Panc1 (cell line): ENCODE data around the gene RGCC. TPM values are rescaled to one million over a fixed set of nuclear protein-coding genes. Genes with fewer than 3 reads are reported as not detected.

Source experiments
- ATAC-seq: fragments of 200-7000 bp; cut with Tn5 transposase; 2 replicates; pipeline ENCODE4 v1.9.1; 2020; ENCODE audit warnings: mild to moderate bottlenecking, moderate library complexity
- BruUV-seq: library from RNA; stranded (reverse); fragments of 400-500 nt; replicated peaks from 2 replicates; lab custom pipeline; 2021; lab: Mats Ljungman, UMichigan
- CTCF ChIA-PET: fragments of 300-600 bp; sonication (Branson Sonifier 250); formaldehyde crosslinking; loops from one replicate; lab custom pipeline; 2022; ENCODE audit warnings: antibody characterized with exemption; lab: Charles Lee
- POLR2A ChIA-PET: fragments of 300-600 bp; sonication (Branson Sonifier 250); formaldehyde crosslinking; loops from one replicate; lab custom pipeline; 2022; ENCODE audit warnings: antibody characterized with exemption; lab: Charles Lee
- DNase-seq: peaks from one replicate; pipeline ENCODE4 v3.0.0-alpha.2; 2010; ENCODE audit warnings: low read depth, low spot score
- H3K27ac ChIP-seq: 2 replicates; pipeline ENCODE4 v1.5.1; 2011; ENCODE audit warnings: mild to moderate bottlenecking, low read length, inconsistent platforms
- H3K27me3 ChIP-seq: fragments of 200-500 bp; sonication (Bioruptor generic); 2 replicates; pipeline ENCODE4 v1.6.0; 2014; ENCODE audit warnings: low read length, inconsistent platforms; ENCODE audit not compliant: control insufficient read depth, insufficient read depth
- H3K36me3 ChIP-seq: fragments of 200-500 bp; sonication (Bioruptor generic); 2 replicates; pipeline ENCODE4 v1.5.1; 2014; ENCODE audit warnings: inconsistent platforms, mild to moderate bottlenecking, low read length, moderate library complexity; ENCODE audit not compliant: control insufficient read depth, insufficient read depth
- H3K4me1 ChIP-seq: 2 replicates; pipeline ENCODE4 v1.5.1; 2011; ENCODE audit warnings: inconsistent platforms, mild to moderate bottlenecking, low read length, moderate library complexity; ENCODE audit not compliant: control insufficient read depth, insufficient read depth
- H3K4me3 ChIP-seq, 2 experiments: 2 replicates each; pipeline ENCODE4 v1.5.1; 2011 to 2012; ENCODE audit warnings: low read depth in 2 of 2, low read length in 2 of 2, mild to moderate bottlenecking in 2 of 2, inconsistent platforms in 1 of 2, moderate library complexity in 1 of 2
- H3K9me3 ChIP-seq: fragments of 200-500 bp; sonication (Bioruptor generic); 2 replicates; pipeline ENCODE4 v1.5.1; 2014; ENCODE audit warnings: low read depth, mild to moderate bottlenecking, inconsistent platforms, low read length, moderate library complexity; ENCODE audit not compliant: control insufficient read depth, insufficient read depth
- CTCF ChIP-seq: fragments of 450-650 bp; IDR thresholded peaks from 2 replicates; pipeline ENCODE4 v1.5.1; 2017; ENCODE audit warnings: mild to moderate bottlenecking
- POLR2AphosphoS5 ChIP-seq: IDR thresholded peaks from 2 replicates; pipeline ENCODE4 v1.6.1; 2012; ENCODE audit warnings: mild to moderate bottlenecking, low read depth, low read length, moderate library complexity
- REST ChIP-seq, 2 experiments: IDR thresholded peaks; 2 replicates each; pipeline ENCODE4 v1.6.1; 2011 to 2012; ENCODE audit warnings: low read depth in 2 of 2, control low read depth in 1 of 2, low read length in 1 of 2, mild to moderate bottlenecking in 1 of 2, moderate library complexity in 1 of 2; ENCODE audit not compliant: insufficient read depth in 1 of 2
- SIN3A ChIP-seq: IDR thresholded peaks from 2 replicates; pipeline ENCODE4 v1.6.1; 2012; ENCODE audit warnings: low read depth, mild to moderate bottlenecking, low read length, moderate library complexity, borderline replicate concordance; ENCODE audit not compliant: insufficient read depth
- TCF7L2 ChIP-seq: IDR thresholded peaks from 2 replicates; pipeline ENCODE4 v1.6.1; 2011; ENCODE audit warnings: mild to moderate bottlenecking, low read depth, low read length, inconsistent platforms
- in situ Hi-C: cut with HindIII; loops from 2 replicates; pipeline ENCODE4 v1.10.0; 2016; ENCODE audit warnings: low sequenced_read_pairs, low pct_unique_long_range_greater_than_20kb
- intact Hi-C: fragments of 100-400 bp; cut with micrococcal nuclease; formaldehyde crosslinking; loops from one replicate; pipeline ENCODE4 v1.10.0; 2022; ENCODE audit not compliant: unreplicated experiment
- total RNA-seq: library from RNA; stranded (reverse); gene quantifications from one replicate; pipeline ENCODE4 v1.2.1, GENCODE V29; 2021; ENCODE audit not compliant: unreplicated experiment

RGCC gene
- total RNA-seq, 1 experiment from 2014 or later, result 6.7 TPM

- H3K27ac ChIP-seq, result no peak overlapping the region
- TF ChIP-seq CTCF (no peak), POLR2AphosphoS5 (no peak), TCF7L2 (no peak), SIN3A (no peak)
- ChIA-PET CTCF (no interaction called here), POLR2A (no interaction called here)
- ATAC-seq, result no peak
- H3K36me3 ChIP-seq, result no peaks in the 10 kb centered on the region
- BruUV-seq, result no TSS peak
- DNase-seq, result no peak
- no peaks in the 10 kb centered on the region for H3K27me3 ChIP-seq
- intact Hi-C loops (no loop called here), in situ Hi-C loops (no loop called here)
- no peaks in the 10 kb centered on the region for H3K4me1 ChIP-seq
- H3K4me3 ChIP-seq, result no peak overlapping the region
- no peaks in the 10 kb centered on the region for H3K9me3 ChIP-seq
Measured at GRCh38 chr13:41515491-41516139, 58.3 kb downstream of the RGCC start.

DNA sequence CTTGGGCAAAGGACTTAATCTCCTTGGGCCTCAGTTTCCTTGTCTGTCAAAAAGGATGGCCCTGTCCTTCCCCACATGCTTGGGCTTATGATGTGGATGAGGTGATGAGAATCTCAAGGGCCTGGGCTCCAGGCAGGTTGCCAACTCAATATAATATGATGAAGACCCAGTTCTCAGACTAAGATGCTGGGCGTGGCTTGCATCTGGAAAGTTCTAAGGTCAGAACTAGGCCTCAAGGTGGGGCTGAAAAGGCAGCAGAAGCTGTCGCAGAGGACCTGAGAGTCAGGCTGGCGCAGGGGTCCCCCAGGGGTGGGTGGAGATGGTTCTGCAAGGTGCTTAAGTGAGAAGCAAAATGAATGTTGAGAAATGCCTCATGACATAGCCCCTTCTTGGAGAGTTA lies 58.8 kb downstream of the RGCC start:
- DNase-seq, result no peak
- TF ChIP-seq POLR2AphosphoS5 (no peak), REST (IDR thresholded peaks at IDR 0.05; ENCODE audit: insufficient read depth in 1 of 2, low read depth in 2 of 2, low read length in 1 of 2) (no peak), CTCF (no peak), TCF7L2 (no peak), SIN3A (no peak)
- H3K4me3 ChIP-seq, result no peak overlapping the region
- H3K9me3 ChIP-seq, result no peaks in the 10 kb centered on the region
- in situ Hi-C loops (no loop called here), intact Hi-C loops (no loop called here)
- CTCF ChIA-PET, result no interaction called here
- POLR2A ChIA-PET, result no interaction called here
- H3K27ac ChIP-seq, result no peak overlapping the region
- no peaks in the 10 kb centered on the region for H3K27me3 ChIP-seq
- no peaks in the 10 kb centered on the region for H3K36me3 ChIP-seq
- BruUV-seq, result no TSS peak
- ATAC-seq, result no peak
- H3K4me1 ChIP-seq, result no peaks in the 10 kb centered on the region
